Measurements from ENCODE around the gene CROT.

The CROT gene

GRCh38 chr7:87330316-87330715 is 15.1 kb upstream of the CROT start:
- DNase-seq, result no peak
- Mint-ChIP-seq H3K4me3 (no peak overlapping the region), H3K9me3 (peaks cover 41% of the 10 kb centered on the region), H3K27me3 (no peaks in the 10 kb centered on the region), H3K4me1 (no peaks in the 10 kb centered on the region), H3K27ac (no peak overlapping the region), H3K36me3 (peaks cover 26% of the 10 kb centered on the region)
- CTCF ChIA-PET, result interaction anchor here (0.8 kb wide), 1 partner anchor 85 kb away, joined by 3 read pairs; no protein-coding TSS in a partner anchor

DNA sequence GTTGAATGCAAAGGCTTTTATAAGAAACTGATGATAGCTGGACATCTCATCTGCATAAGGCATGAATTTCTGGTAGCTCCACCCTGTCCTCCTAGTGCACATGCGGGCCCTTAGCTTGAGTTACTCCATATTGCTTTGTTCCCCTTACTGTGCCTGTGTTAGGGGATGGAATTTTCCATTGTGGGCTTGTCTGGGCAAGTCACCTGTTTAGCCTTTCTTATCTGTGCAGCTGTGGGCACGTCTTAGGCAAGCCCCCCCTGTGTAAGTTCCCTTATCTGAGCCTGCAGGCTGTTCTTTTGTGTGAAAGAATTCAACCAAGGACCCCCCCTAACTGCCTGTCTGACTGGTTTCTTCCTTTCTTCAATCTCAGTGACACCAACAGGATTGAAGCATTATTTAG is 14.5 kb upstream of the CROT start:
- H3K9me3 Mint-ChIP-seq, result peaks cover 41% of the 10 kb centered on the region
- DNase-seq, result no peak
- H3K27me3 Mint-ChIP-seq, result no peaks in the 10 kb centered on the region
- CTCF ChIA-PET, result no interaction called here
- H3K36me3 Mint-ChIP-seq, result peaks cover 26% of the 10 kb centered on the region
- no peaks in the 10 kb centered on the region for H3K4me1 Mint-ChIP-seq
- no peak overlapping the region for H3K4me3 Mint-ChIP-seq
- H3K27ac Mint-ChIP-seq, result no peak overlapping the region

- peaks cover 25% of the 10 kb centered on the region for H3K36me3 Mint-ChIP-seq
- no peak for DNase-seq
- H3K4me3 Mint-ChIP-seq, result no peak overlapping the region
- CTCF ChIA-PET, result no interaction called here
- H3K27ac Mint-ChIP-seq, result no peak overlapping the region
- no peaks in the 10 kb centered on the region for H3K4me1 Mint-ChIP-seq
- peaks cover 39% of the 10 kb centered on the region for H3K9me3 Mint-ChIP-seq
- no peaks in the 10 kb centered on the region for H3K27me3 Mint-ChIP-seq
Observed at GRCh38 chr7:87331687-87332252, 13.7 kb upstream of the CROT start.

DNA sequence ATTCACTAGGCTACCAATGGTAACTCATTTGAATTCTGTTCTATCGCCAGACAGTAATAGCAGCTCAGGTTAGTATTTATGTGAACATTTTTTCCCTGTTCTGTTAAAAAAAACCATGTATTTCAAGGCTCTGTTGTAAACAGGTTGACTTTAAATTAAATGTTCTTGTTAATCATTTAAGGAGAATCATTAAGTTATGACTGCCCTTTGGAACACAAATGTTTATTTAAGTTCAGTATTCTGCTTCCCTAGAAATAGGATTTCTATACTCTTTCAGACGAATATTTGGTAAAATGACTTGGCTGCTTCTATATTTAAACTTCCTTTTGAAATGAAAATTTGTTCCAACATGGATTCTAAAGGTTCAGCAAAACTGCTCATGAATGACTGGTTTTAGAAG is 13.1 kb upstream of the CROT start:
- CTCF ChIA-PET, result no interaction called here
- no peak for DNase-seq
- H3K9me3 Mint-ChIP-seq, result peaks cover 33% of the 10 kb centered on the region
- H3K4me1 Mint-ChIP-seq, result no peaks in the 10 kb centered on the region
- H3K27ac Mint-ChIP-seq, result no peak overlapping the region
- H3K4me3 Mint-ChIP-seq, result no peak overlapping the region
- H3K27me3 Mint-ChIP-seq, result no peaks in the 10 kb centered on the region
- peaks cover 21% of the 10 kb centered on the region for H3K36me3 Mint-ChIP-seq

DNA sequence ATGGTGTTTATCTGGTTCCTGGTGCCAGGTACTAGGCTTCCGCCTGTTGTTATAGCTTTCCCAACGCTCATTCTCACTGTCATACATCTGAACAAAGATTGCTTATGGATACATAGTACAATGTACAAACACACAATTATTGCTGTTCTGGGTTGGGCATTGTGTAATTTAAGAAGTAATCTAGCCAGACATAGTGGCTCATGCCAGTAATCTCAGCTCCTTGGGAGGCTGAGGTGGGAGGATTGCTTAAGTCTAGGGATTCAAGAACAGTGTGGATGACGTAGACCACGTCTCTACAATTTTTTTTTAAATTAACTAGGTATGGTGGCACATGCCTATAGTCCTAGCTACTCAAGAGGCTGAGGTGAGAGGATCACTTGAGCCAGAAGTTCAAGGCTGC is 9.3 kb upstream of the CROT start:
- CTCF ChIA-PET, result no interaction called here
- H3K4me3 Mint-ChIP-seq, result no peak overlapping the region
- H3K27ac Mint-ChIP-seq, result no peak overlapping the region
- peaks cover 10% of the 10 kb centered on the region for H3K36me3 Mint-ChIP-seq
- H3K9me3 Mint-ChIP-seq, result peaks cover 3% of the 10 kb centered on the region
- peaks cover 3% of the 10 kb centered on the region for H3K4me1 Mint-ChIP-seq
- no peak for DNase-seq
- H3K27me3 Mint-ChIP-seq, result no peaks in the 10 kb centered on the region

DNA sequence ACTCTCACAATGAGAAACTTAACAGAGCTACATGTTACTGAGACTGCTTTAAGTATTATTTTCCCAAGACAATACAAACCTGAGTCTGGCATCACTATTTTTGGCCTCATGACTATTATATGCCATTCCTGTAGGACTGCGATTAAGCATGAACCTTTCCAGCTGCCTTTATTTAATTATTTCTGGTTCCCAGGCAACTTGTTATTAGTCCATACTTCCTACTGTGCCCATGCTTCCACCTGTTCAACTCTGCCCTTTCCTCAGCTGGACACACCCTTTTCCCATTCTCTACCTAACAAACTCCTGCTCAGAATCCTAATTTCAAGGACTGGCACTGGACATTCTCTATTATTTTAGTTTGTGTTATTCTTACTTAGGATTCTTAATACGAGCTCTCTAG is 8.1 kb upstream of the CROT start:
- DNase-seq, result no peak
- Mint-ChIP-seq H3K9me3 (no peaks in the 10 kb centered on the region), H3K27ac (no peak overlapping the region), H3K36me3 (peaks cover 15% of the 10 kb centered on the region), H3K4me1 (peaks cover 12% of the 10 kb centered on the region), H3K4me3 (no peak overlapping the region), H3K27me3 (no peaks in the 10 kb centered on the region)
- CTCF ChIA-PET, result interaction anchor here (0.6 kb wide), 1 partner anchor 427 kb away, joined by 3 read pairs; no protein-coding TSS in a partner anchor

DNA sequence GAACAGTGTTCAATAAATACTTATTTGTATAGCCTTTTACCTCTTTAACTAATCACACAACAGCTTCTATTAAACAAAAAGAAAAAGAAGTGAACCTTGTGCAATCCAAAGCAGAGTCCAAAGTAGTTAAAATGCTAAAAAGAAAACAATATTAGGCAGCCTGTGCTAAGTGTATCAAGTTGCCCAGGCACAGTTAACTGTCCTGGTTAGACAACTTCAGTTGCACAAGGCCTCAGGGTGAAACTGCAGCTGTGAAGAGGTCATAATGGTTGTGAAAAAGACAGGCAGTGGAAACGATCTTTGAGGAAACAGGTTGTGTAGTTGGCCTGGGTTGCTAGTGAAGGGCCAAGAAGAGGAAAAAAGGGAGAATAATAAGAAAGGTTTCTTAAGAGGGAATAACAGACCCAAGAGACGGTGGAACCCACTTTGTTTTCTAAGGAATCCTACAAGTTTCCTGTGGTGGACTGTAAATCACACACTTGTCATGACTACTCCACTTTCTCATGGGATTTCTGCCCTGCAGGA is 6.0 kb upstream of the CROT start:
- H3K9me3 Mint-ChIP-seq, result no peaks in the 10 kb centered on the region
- H3K4me3 Mint-ChIP-seq, result no peak overlapping the region
- no peaks in the 10 kb centered on the region for H3K27me3 Mint-ChIP-seq
- H3K27ac Mint-ChIP-seq, result no peak overlapping the region
- DNase-seq, result no peak
- peaks cover 30% of the 10 kb centered on the region for H3K4me1 Mint-ChIP-seq
- peaks cover 16% of the 10 kb centered on the region for H3K36me3 Mint-ChIP-seq
- CTCF ChIA-PET, result no interaction called here

GRCh38 chr7:87341441-87341840 is 4.0 kb upstream of the CROT start:
- Mint-ChIP-seq H3K4me1 (peaks cover 44% of the 10 kb centered on the region), H3K36me3 (peaks cover 12% of the 10 kb centered on the region), H3K4me3 (no peak overlapping the region), H3K27me3 (no peaks in the 10 kb centered on the region), H3K9me3 (no peaks in the 10 kb centered on the region), H3K27ac (peak overlapping the region; percentile 2)
- DNase-seq, result peak; percentile 26
- CTCF ChIA-PET, result no interaction called here

DNA sequence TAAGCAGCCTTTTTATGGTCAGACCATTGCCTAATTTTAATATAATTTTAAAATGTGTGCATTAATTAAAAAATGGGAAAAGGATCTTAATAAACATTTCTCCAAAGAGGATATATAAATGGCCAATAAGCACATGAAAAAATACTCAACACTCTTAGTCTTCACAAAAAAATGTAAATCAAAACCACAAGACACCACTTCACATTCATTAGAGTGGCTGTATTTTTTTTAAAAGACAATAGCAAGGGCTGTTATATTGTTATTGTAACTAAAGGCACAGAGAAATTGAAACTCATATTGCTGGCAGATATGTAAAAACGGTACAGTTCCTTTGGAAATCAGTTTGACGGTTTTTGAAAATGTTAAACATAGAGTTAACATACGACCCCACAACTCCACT is 3.2 kb upstream of the CROT start:
- Mint-ChIP-seq H3K4me1 (peaks cover 52% of the 10 kb centered on the region), H3K36me3 (peaks cover 16% of the 10 kb centered on the region)
- CTCF ChIA-PET, result no interaction called here

DNA sequence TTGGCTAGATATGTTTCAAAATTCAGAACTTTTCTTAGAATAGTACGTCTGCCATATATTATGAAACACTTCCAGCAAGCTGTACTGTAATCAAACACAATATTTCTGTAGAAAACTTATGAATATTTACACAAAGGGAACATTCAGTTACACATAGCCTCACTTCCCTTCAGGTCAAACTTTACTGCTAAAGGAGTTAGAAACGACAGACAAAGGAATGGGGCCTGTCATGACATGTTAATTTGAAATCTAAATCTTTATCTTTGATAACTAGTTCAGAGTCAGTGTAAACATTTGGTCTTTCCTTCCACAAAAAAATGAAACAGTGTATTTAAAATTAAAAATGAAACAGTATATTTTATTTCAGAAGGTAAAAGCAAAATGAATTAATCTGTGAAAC is 1.0 kb upstream of the CROT start:
- H3K4me1 Mint-ChIP-seq, result peaks cover 53% of the 10 kb centered on the region
- H3K36me3 Mint-ChIP-seq, result peaks cover 28% of the 10 kb centered on the region
- no peaks in the 10 kb centered on the region for H3K27me3 Mint-ChIP-seq
- H3K9me3 Mint-ChIP-seq, result no peaks in the 10 kb centered on the region
- peak overlapping the region; percentile 90 for H3K27ac Mint-ChIP-seq
- no peak for DNase-seq
- H3K4me3 Mint-ChIP-seq, result peak overlapping the region; percentile 88
- CTCF ChIA-PET, result interaction anchor here (1.0 kb wide), 1 partner anchor 72 kb away, joined by 3 read pairs; no protein-coding TSS in a partner anchor

More for the DNA sequence above, 3.2 kb upstream of the CROT start:
- no peaks in the 10 kb centered on the region for H3K9me3 Mint-ChIP-seq
- H3K27ac Mint-ChIP-seq, result no peak overlapping the region
- no peak overlapping the region for H3K4me3 Mint-ChIP-seq
- DNase-seq, result no peak
- H3K27me3 Mint-ChIP-seq, result no peaks in the 10 kb centered on the region

GRCh38 chr7:87345962-87346371 is 503 bp downstream of the CROT start:
- peak overlapping the region; percentile 88 for H3K4me3 Mint-ChIP-seq
- peak overlapping the region; percentile 90 for H3K27ac Mint-ChIP-seq
- no peaks in the 10 kb centered on the region for H3K27me3 Mint-ChIP-seq
- no peak for DNase-seq
- CTCF ChIA-PET, result interaction anchor here (1.3 kb wide), 1 partner anchor 70 kb away, joined by 3 read pairs; no protein-coding TSS in a partner anchor
- H3K9me3 Mint-ChIP-seq, result peaks cover 1% of the 10 kb centered on the region
- peaks cover 52% of the 10 kb centered on the region for H3K4me1 Mint-ChIP-seq
- peaks cover 37% of the 10 kb centered on the region for H3K36me3 Mint-ChIP-seq

DNA sequence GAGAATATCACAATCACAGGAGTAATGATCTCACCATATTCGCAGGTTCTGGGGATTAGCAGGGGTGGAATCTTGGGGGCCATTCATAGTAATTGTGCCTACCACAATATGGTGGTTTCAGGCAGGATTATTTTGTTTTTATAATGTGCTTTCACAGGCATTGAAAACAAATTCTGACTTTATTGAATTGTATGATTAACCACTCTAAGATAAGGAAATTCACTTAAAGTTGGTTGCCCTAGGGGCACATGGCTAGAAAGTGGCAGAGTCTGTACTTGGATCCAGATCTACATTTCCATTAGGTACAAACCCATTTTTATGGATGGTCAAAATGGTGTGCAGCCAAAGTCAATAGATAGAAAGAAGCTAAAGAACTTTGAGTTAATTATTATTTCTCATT is 1.7 kb downstream of the CROT start:
- Mint-ChIP-seq H3K27ac (no peak overlapping the region), H3K4me3 (no peak overlapping the region)
- CTCF ChIA-PET, result no interaction called here

DNA sequence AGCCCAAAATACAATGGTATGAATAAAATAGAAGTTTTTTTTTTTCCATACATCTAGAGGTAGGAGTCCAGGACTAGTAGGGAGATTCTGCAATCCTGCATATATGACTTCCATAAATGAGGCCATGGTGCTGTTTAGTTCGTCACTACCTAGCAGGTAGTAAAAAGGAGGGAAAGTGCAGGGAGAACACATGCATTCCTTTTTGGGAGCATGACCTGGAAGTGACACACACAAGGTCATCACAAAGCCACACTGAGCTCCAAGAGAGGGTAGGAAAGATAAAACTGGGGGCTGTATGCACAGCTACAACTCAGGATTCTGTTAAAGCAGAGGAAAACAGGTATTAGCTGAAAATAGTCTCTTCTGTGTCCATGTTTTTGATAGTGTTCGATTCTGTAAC is 2.2 kb downstream of the CROT start:
- CTCF ChIA-PET, result no interaction called here
- peaks cover 41% of the 10 kb centered on the region for H3K36me3 Mint-ChIP-seq
- DNase-seq, result no peak
- H3K4me3 Mint-ChIP-seq, result no peak overlapping the region
- H3K27me3 Mint-ChIP-seq, result no peaks in the 10 kb centered on the region
- H3K27ac Mint-ChIP-seq, result no peak overlapping the region
- peaks cover 1% of the 10 kb centered on the region for H3K9me3 Mint-ChIP-seq
- H3K4me1 Mint-ChIP-seq, result peaks cover 38% of the 10 kb centered on the region

More for the DNA sequence above, 1.7 kb downstream of the CROT start:
- H3K27me3 Mint-ChIP-seq, result no peaks in the 10 kb centered on the region
- no peak for DNase-seq
- peaks cover 42% of the 10 kb centered on the region for H3K4me1 Mint-ChIP-seq
- H3K36me3 Mint-ChIP-seq, result peaks cover 39% of the 10 kb centered on the region
- H3K9me3 Mint-ChIP-seq, result peaks cover 1% of the 10 kb centered on the region

DNA sequence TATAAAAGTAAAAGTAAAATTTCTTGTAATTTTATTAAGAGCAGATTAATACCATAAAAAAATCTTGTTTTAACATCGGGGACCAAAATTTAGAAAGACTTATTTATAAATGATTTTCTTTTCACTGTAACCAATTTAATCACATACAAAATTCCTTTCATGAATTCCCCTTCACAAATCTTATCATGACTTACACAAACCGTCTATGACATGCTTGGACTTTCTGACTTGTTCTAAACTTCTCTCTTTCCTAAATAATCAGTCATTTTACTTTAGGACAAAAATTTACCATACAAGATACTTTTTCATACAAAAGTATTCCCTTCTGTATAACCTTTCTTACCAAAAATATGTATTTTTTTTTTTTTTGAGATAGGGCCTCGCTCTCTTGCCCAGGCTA is 9.3 kb downstream of the CROT start:
- peaks cover 20% of the 10 kb centered on the region for H3K9me3 Mint-ChIP-seq
- no peak overlapping the region for H3K4me3 Mint-ChIP-seq
- CTCF ChIA-PET, result interaction anchor here (0.6 kb wide), 1 partner anchor 14 kb away, joined by 3 read pairs; no protein-coding TSS in a partner anchor
- H3K27ac Mint-ChIP-seq, result no peak overlapping the region
- no peaks in the 10 kb centered on the region for H3K27me3 Mint-ChIP-seq
- no peaks in the 10 kb centered on the region for H3K4me1 Mint-ChIP-seq
- no peak for DNase-seq
- peaks cover 60% of the 10 kb centered on the region for H3K36me3 Mint-ChIP-seq

DNA sequence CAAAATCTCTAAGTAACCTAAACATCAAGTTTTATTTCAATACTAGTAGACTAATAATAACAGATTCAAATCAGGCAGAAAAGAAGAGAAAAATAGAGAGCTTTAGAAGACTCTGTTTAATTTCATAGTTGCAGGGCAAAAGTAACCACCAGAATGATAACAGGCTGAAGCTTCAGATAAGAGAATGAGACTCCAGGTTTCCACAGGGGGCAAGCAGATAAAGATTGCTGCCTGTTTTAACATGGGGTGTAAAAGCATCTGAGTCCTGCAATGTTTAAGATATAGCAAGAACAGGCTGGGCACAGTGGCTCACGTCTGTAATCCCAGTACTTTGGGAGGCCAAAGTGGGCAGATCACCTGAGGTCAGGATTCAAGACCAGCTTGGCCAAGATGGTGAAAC is 11.0 kb downstream of the CROT start:
- CTCF ChIA-PET, result no interaction called here
- no peak for DNase-seq
- H3K9me3 Mint-ChIP-seq, result peaks cover 18% of the 10 kb centered on the region
- no peaks in the 10 kb centered on the region for H3K27me3 Mint-ChIP-seq
- peaks cover 51% of the 10 kb centered on the region for H3K36me3 Mint-ChIP-seq
- no peak overlapping the region for H3K4me3 Mint-ChIP-seq
- H3K4me1 Mint-ChIP-seq, result no peaks in the 10 kb centered on the region
- no peak overlapping the region for H3K27ac Mint-ChIP-seq
